MCF 10A (cell line): ENCODE results near the gene DTHD1. TPM values are rescaled to one million over a fixed set of nuclear protein-coding genes. Genes with fewer than 3 reads are reported as not detected.

ENCODE experiments used
- BruUV-seq: library from RNA; stranded (reverse); fragments of 400-500 nt; replicated peaks from 2 replicates; lab custom pipeline; 2021; lab: Mats Ljungman, UMichigan
- CTCF ChIA-PET: fragments of 300-600 bp; sonication (Branson Sonifier 250); formaldehyde crosslinking; extraction: SDS; loops from one replicate; lab custom pipeline; 2021; ENCODE audit warnings: antibody characterized with exemption, inconsistent platforms; lab: Yijun Ruan, JAX
- POLR2A ChIA-PET: fragments of 300-600, 350-650 bp; sonication (Branson Sonifier 250); formaldehyde crosslinking; extraction: SDS; loops from one replicate; lab custom pipeline; 2020; ENCODE audit warnings: antibody characterized with exemption, inconsistent platforms; lab: Yijun Ruan, JAX
- DNase-seq: peaks from one replicate; pipeline ENCODE4 v3.0.0-alpha.2; 2018; ENCODE audit not compliant: unreplicated experiment
- H3K27ac Mint-ChIP-seq: one replicate; pipeline ENCODE4 v1.8.0; 2022; ENCODE audit warnings: mild to moderate bottlenecking, low read depth, mixed read lengths; ENCODE audit not compliant: unreplicated experiment
- H3K27me3 Mint-ChIP-seq: one replicate; pipeline ENCODE4 v1.8.0; 2022; ENCODE audit warnings: mixed read lengths; ENCODE audit not compliant: insufficient read depth, unreplicated experiment
- H3K36me3 Mint-ChIP-seq: one replicate; pipeline ENCODE4 v1.8.0; 2022; ENCODE audit warnings: mild to moderate bottlenecking, moderate library complexity, mixed read lengths; ENCODE audit not compliant: insufficient read depth, unreplicated experiment
- H3K4me1 Mint-ChIP-seq: one replicate; pipeline ENCODE4 v1.8.0; 2022; ENCODE audit warnings: mixed read lengths; ENCODE audit not compliant: insufficient read depth, unreplicated experiment
- H3K4me3 Mint-ChIP-seq: one replicate; pipeline ENCODE4 v1.8.0; 2022; ENCODE audit warnings: mild to moderate bottlenecking, moderate library complexity, mixed read lengths; ENCODE audit not compliant: unreplicated experiment
- H3K9me3 Mint-ChIP-seq: one replicate; pipeline ENCODE4 v1.8.0; 2022; ENCODE audit warnings: mixed read lengths; ENCODE audit not compliant: unreplicated experiment
- intact Hi-C: fragments of 100-400 bp; cut with micrococcal nuclease; formaldehyde crosslinking; loops from 2 replicates; pipeline ENCODE4 v1.14.1; 2022
- total RNA-seq: library from RNA; stranded (reverse); gene quantifications from 2 replicates; pipeline ENCODE4 v1.2.3, GENCODE V29; 2022
- TF ChIP-seq, protein P1 (sequence below): fragments of 200-600 bp; IDR thresholded peaks from one replicate; pipeline ENCODE4 v1.8.0; 2022; ENCODE audit warnings: antibody characterized with exemption, mild to moderate bottlenecking; ENCODE audit not compliant: unreplicated experiment

Gene DTHD1
- total RNA-seq, 1 experiment from 2014 or later = not detected

- Mint-ChIP-seq H3K27me3 (no peaks in the 10 kb centered on the region), H3K4me1 (peaks cover 38% of the 10 kb centered on the region), H3K9me3 (no peaks in the 10 kb centered on the region), H3K4me3 (no peak overlapping the region), H3K27ac (no peak overlapping the region), H3K36me3 (no peaks in the 10 kb centered on the region)
- CTCF ChIA-PET = interaction anchor here (0.6 to 1.9 kb wide), 5 partner anchors 8 to 1410 kb away, joined by 3 to 7 read pairs (median 5); partner anchors contain the start of gene ARAP2
- intact Hi-C loops = no loop called here
- BruUV-seq = no TSS peak
- DNase-seq = no peak
- TF ChIP-seq, protein P1, sequence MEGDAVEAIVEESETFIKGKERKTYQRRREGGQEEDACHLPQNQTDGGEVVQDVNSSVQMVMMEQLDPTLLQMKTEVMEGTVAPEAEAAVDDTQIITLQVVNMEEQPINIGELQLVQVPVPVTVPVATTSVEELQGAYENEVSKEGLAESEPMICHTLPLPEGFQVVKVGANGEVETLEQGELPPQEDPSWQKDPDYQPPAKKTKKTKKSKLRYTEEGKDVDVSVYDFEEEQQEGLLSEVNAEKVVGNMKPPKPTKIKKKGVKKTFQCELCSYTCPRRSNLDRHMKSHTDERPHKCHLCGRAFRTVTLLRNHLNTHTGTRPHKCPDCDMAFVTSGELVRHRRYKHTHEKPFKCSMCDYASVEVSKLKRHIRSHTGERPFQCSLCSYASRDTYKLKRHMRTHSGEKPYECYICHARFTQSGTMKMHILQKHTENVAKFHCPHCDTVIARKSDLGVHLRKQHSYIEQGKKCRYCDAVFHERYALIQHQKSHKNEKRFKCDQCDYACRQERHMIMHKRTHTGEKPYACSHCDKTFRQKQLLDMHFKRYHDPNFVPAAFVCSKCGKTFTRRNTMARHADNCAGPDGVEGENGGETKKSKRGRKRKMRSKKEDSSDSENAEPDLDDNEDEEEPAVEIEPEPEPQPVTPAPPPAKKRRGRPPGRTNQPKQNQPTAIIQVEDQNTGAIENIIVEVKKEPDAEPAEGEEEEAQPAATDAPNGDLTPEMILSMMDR = no peak
- POLR2A ChIA-PET = interaction anchor here (1.7 kb wide), 1 partner anchor 28 kb away, joined by 5 read pairs; no protein-coding TSS in a partner anchor
These were observed 110.0 kb downstream of the DTHD1 start for GRCh38 chr4:36391411-36391810.

GRCh38 chr4:36392024-36392423 is 110.6 kb downstream of the DTHD1 start:
- no TSS peak for BruUV-seq
- H3K4me3 Mint-ChIP-seq = no peak overlapping the region
- no peaks in the 10 kb centered on the region for H3K36me3 Mint-ChIP-seq
- no peaks in the 10 kb centered on the region for H3K9me3 Mint-ChIP-seq
- TF ChIP-seq, protein P1 = no peak
- CTCF ChIA-PET = interaction anchor here (1.3 to 1.9 kb wide), 3 partner anchors 39 to 148 kb away, joined by 5 to 9 read pairs (median 7); partner anchors contain the start of gene ARAP2
- peak; percentile 17 for DNase-seq
- POLR2A ChIA-PET = interaction anchor here (1.7 kb wide), 1 partner anchor 29 kb away, joined by 5 read pairs; no protein-coding TSS in a partner anchor
- H3K27ac Mint-ChIP-seq = no peak overlapping the region
- peaks cover 38% of the 10 kb centered on the region for H3K4me1 Mint-ChIP-seq
- intact Hi-C loops = no loop called here
- H3K27me3 Mint-ChIP-seq = no peaks in the 10 kb centered on the region

DNA sequence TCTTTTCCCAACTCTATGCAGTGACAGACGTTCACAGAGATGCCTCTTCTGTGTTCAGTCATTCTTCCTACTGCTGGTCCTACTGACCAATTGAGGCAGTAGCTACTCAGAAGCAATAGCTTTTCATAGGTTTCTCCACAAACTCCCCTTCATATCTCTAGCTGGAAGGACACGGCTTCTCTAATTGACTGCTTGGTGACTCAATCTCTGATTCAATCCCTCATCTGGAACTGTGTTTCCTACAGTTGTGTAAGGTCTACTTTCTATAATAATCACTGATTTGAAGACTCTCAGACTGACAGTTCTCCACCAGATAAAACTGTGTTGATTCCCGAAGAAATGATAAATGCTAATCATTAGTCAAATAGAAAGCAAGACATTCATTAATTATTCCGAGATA is 111.5 kb downstream of the DTHD1 start:
- no TSS peak for BruUV-seq
- Mint-ChIP-seq H3K27me3 (no peaks in the 10 kb centered on the region), H3K4me3 (no peak overlapping the region), H3K9me3 (no peaks in the 10 kb centered on the region), H3K27ac (no peak overlapping the region), H3K36me3 (no peaks in the 10 kb centered on the region), H3K4me1 (peaks cover 38% of the 10 kb centered on the region)
- ChIA-PET CTCF (interaction anchor here (0.6 to 1.9 kb wide), 5 partner anchors 9 to 149 kb away, joined by 3 to 9 read pairs (median 5); partner anchors contain the start of gene ARAP2), POLR2A (interaction anchor here (1.3 to 1.7 kb wide), 2 partner anchors 30 to 515 kb away, joined by 5 read pairs; no protein-coding TSS in a partner anchor)
- intact Hi-C loops = no loop called here
- DNase-seq = peak; percentile 17
- TF ChIP-seq, protein P1 = no peak

Other genes with a start within 250 kb of the DTHD1 start
- gene ARAP2, start 37.1 kb upstream of the DTHD1 start, total RNA-seq = 10.9 and 12.0 TPM in 2 replicates